ENCODE measurements around the gene ALDOB. TPM values are rescaled to one million over a fixed set of nuclear protein-coding genes. Genes with fewer than 3 reads are reported as not detected.

Gene ALDOB
- total RNA-seq, 2 experiments from 2014 or later: not detected

DNA sequence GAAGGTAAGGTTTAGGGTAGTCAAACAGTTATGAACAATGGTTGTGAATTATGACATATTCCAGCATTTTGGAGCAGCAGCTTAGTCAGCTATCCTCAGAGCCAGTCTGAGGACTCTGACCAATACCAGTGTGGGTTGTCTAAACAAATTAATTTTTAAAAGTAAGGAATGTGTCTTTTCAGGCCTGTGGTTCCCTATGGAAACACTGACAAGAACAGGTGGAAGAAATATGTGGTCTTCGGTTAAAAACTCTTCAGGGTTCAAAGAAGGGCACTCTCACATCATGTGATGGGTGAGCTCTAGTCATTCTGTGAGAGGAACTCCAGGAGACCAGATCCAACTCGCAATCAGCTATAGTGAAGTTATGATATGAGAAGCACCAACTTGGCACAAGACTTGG, 33.5 kb upstream of the ALDOB start:
- Mint-ChIP-seq H3K27me3 (ENCODE audit: low read depth) (peaks cover 44% of the 10 kb centered on the region), H3K4me3 (no peak overlapping the region), H3K4me1 (ENCODE audit: low read depth) (no peaks in the 10 kb centered on the region), H3K36me3 (ENCODE audit: low read depth) (no peaks in the 10 kb centered on the region), H3K27ac (no peak overlapping the region), H3K9me3 (no peaks in the 10 kb centered on the region)
- CTCF ChIA-PET: interaction anchor here (1.2 kb wide), 1 partner anchor 10 kb away, joined by 3 read pairs; no protein-coding TSS in a partner anchor
- intact Hi-C loops (cut with micrococcal nuclease): no loop called here
- no peak for DNase-seq

DNA sequence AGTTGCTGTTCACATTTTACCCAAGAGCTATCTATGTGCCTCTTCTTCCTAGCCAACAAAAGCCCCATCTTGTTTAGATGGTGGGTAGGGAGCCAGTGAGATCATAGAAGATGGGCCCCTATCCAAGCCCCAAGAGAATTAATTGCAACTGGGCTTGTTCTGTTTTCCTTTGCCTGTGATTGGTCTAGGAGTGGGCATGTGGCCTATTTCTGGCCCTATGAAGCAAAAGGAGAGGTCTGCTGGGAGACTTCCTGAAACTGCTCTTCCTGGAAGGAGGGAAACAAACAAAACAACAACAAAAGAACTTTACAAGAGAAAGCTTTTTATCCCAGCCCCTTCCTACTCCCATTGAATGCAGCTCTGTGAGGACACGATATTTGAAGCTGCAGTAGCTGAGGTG, 32.5 kb upstream of the ALDOB start:
- Mint-ChIP-seq H3K27ac (no peak overlapping the region), H3K36me3 (ENCODE audit: low read depth) (no peaks in the 10 kb centered on the region), H3K4me3 (no peak overlapping the region), H3K27me3 (ENCODE audit: low read depth) (peaks cover 44% of the 10 kb centered on the region), H3K4me1 (ENCODE audit: low read depth) (no peaks in the 10 kb centered on the region), H3K9me3 (no peaks in the 10 kb centered on the region)
- intact Hi-C loops (cut with micrococcal nuclease): no loop called here
- no peak for DNase-seq
- CTCF ChIA-PET: interaction anchor here (1.2 kb wide), 1 partner anchor 41 kb away, joined by 4 read pairs; no protein-coding TSS in a partner anchor

DNA sequence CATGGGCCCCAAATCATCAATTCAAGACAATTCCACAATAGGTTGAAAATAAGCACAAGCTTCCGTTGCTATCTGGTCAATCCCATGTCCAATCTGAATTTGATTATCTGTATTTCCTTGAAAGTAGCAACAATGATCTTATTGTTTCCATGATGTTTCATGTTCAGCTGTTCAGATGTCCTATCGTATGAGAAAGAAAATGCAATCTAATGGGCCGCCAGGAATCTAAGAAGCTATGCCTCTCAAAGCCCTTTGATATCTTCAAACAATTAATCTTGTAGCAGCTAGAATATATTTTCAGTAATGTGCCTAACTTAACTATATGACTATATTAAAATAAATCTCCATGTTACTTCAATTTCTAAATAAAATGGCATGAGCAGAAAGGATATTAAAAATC, 32.1 kb upstream of the ALDOB start:
- Mint-ChIP-seq H3K27me3 (ENCODE audit: low read depth) (peaks cover 48% of the 10 kb centered on the region), H3K36me3 (ENCODE audit: low read depth) (no peaks in the 10 kb centered on the region), H3K4me1 (ENCODE audit: low read depth) (no peaks in the 10 kb centered on the region), H3K9me3 (no peaks in the 10 kb centered on the region), H3K4me3 (no peak overlapping the region), H3K27ac (no peak overlapping the region)
- CTCF ChIA-PET: interaction anchor here (1.1 to 1.2 kb wide), 2 partner anchors 9 to 41 kb away, joined by 3 to 4 read pairs; no protein-coding TSS in a partner anchor
- intact Hi-C loops (cut with micrococcal nuclease): no loop called here
- no peak for DNase-seq

DNA sequence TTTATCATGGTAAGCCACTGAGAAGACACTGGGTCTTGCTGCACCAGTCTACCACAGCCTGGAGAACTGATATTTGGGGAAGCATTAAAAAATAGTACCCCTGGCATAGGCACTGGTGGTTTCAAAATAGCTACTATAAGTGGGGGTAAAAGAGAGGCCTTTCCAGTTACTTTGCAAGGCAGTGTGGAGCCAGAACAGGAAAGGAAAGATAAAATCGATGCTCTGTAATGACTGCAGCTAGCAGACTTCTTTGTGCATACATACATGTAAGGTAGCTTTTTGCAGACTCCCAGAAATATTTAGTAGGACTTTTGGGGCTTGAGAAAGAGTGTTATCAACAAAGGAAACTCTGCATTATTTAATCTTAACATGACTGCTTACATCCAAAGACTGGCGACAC, 31.3 kb upstream of the ALDOB start:
- peaks cover 44% of the 10 kb centered on the region for H3K27me3 Mint-ChIP-seq (ENCODE audit: low read depth)
- H3K4me1 Mint-ChIP-seq (ENCODE audit: low read depth): no peaks in the 10 kb centered on the region
- H3K36me3 Mint-ChIP-seq (ENCODE audit: low read depth): no peaks in the 10 kb centered on the region
- intact Hi-C loops (cut with micrococcal nuclease): no loop called here
- no peak overlapping the region for H3K4me3 Mint-ChIP-seq
- DNase-seq: no peak
- CTCF ChIA-PET: interaction anchor here (1.1 kb wide), 1 partner anchor 8 kb away, joined by 3 read pairs; no protein-coding TSS in a partner anchor
- no peaks in the 10 kb centered on the region for H3K9me3 Mint-ChIP-seq
- no peak overlapping the region for H3K27ac Mint-ChIP-seq

- intact Hi-C loops (cut with micrococcal nuclease): loop anchor here (1.0 kb wide), 1 partner anchor 65 kb away; no protein-coding TSS in a partner anchor
- peak; percentile 25 for DNase-seq
- Mint-ChIP-seq H3K9me3 (no peaks in the 10 kb centered on the region), H3K4me3 (no peak overlapping the region), H3K27ac (no peak overlapping the region), H3K27me3 (ENCODE audit: low read depth) (peaks cover 39% of the 10 kb centered on the region), H3K4me1 (ENCODE audit: low read depth) (no peaks in the 10 kb centered on the region), H3K36me3 (ENCODE audit: low read depth) (no peaks in the 10 kb centered on the region)
- CTCF ChIA-PET: no interaction called here
Observed at GRCh38 chr9:101465326-101465915, 29.8 kb upstream of the ALDOB start.

- Mint-ChIP-seq H3K9me3 (no peaks in the 10 kb centered on the region), H3K4me1 (ENCODE audit: low read depth) (no peaks in the 10 kb centered on the region), H3K27me3 (ENCODE audit: low read depth) (peaks cover 28% of the 10 kb centered on the region), H3K4me3 (no peak overlapping the region), H3K36me3 (ENCODE audit: low read depth) (no peaks in the 10 kb centered on the region), H3K27ac (no peak overlapping the region)
- intact Hi-C loops (cut with micrococcal nuclease): no loop called here
- CTCF ChIA-PET: no interaction called here
- no peak for DNase-seq
Observed at GRCh38 chr9:101463397-101463796, 27.8 kb upstream of the ALDOB start.

- Mint-ChIP-seq H3K36me3 (ENCODE audit: low read depth) (no peaks in the 10 kb centered on the region), H3K27me3 (ENCODE audit: low read depth) (peaks cover 23% of the 10 kb centered on the region), H3K9me3 (no peaks in the 10 kb centered on the region), H3K4me1 (ENCODE audit: low read depth) (no peaks in the 10 kb centered on the region), H3K4me3 (no peak overlapping the region), H3K27ac (no peak overlapping the region)
- no peak for DNase-seq
- intact Hi-C loops (cut with micrococcal nuclease): no loop called here
- CTCF ChIA-PET: interaction anchor here (0.7 to 2.2 kb wide), 2 partner anchors 14 to 67 kb away, joined by 4 to 6 read pairs; no protein-coding TSS in a partner anchor
Observed at GRCh38 chr9:101462558-101462957, 27.0 kb upstream of the ALDOB start.

GRCh38 chr9:101460965-101461364, 25.4 kb upstream of the ALDOB start:
- no peak for DNase-seq
- CTCF ChIA-PET: interaction anchor here (1.0 to 2.2 kb wide), 4 partner anchors 12 to 73 kb away, joined by 3 to 6 read pairs (median 4); no protein-coding TSS in a partner anchor
- H3K36me3 Mint-ChIP-seq (ENCODE audit: low read depth): no peaks in the 10 kb centered on the region
- H3K4me3 Mint-ChIP-seq: no peak overlapping the region
- H3K4me1 Mint-ChIP-seq (ENCODE audit: low read depth): no peaks in the 10 kb centered on the region
- intact Hi-C loops (cut with micrococcal nuclease): no loop called here
- H3K27me3 Mint-ChIP-seq (ENCODE audit: low read depth): peaks cover 20% of the 10 kb centered on the region
- H3K27ac Mint-ChIP-seq: no peak overlapping the region
- no peaks in the 10 kb centered on the region for H3K9me3 Mint-ChIP-seq

DNA sequence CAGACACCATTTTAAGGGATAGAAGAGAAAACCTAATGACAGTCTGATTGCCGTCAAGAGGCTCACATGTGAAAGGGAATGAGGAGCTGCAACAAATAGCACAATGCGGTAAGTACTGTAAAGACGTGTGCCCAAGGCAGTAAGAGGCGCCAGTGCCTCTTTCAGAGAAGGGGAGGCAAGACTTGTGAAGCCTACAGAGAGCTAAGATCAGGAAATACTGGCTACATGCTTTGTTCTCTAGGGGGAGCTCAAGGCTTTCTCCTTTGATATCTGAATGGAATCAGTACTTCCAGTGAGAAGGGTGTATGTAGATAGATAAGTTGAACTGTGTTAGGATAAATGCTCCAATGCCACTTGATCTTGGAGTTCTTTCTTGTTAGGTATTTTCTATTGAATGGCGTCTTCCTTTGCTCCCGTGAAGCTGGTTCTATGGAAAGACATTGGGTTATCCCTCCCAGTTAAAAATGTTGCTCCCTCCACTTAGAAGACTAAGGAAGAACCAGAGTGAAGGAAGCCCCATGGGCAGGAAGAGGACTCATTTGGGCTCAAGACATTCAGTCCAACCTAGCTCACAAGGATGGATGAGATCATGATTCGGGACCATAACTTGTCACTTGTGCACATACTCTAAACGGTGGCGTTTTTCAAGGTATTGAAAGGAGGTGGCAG, 23.5 kb upstream of the ALDOB start:
- Mint-ChIP-seq H3K9me3 (no peaks in the 10 kb centered on the region), H3K27me3 (ENCODE audit: low read depth) (peaks cover 9% of the 10 kb centered on the region), H3K4me1 (ENCODE audit: low read depth) (no peaks in the 10 kb centered on the region), H3K27ac (no peak overlapping the region), H3K4me3 (no peak overlapping the region), H3K36me3 (ENCODE audit: low read depth) (no peaks in the 10 kb centered on the region)
- intact Hi-C loops (cut with micrococcal nuclease): loop anchor here (1.0 to 10.0 kb wide), 4 partner anchors 71 to 516 kb away; no protein-coding TSS in a partner anchor
- CTCF ChIA-PET: interaction anchor here (0.9 to 2.1 kb wide), 16 partner anchors 8 to 243 kb away, joined by 3 to 38 read pairs (median 4); partner anchors contain the start of gene RNF20
- DNase-seq: peak; percentile 21

DNA sequence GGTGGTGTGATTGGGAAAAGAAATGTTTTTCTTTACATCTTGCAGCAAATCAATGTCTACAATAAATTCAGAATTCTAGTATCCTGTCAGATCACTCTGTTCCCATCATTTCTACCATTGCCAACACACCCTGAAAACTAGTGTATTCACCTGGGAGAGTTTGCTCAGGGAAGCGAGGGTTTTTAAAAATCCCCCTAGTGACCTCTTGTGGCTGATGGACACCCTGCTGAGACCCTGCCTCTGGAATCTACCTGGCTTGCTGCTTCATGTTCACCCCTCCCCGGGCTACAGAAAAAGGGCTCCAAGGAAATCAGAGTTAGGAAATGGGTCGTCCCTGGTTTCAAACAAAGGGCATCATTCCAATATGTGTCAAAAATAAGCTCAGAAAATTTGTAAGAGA, 21.4 kb upstream of the ALDOB start:
- no peak overlapping the region for H3K4me3 Mint-ChIP-seq
- H3K4me1 Mint-ChIP-seq (ENCODE audit: low read depth): no peaks in the 10 kb centered on the region
- H3K9me3 Mint-ChIP-seq: peaks cover 5% of the 10 kb centered on the region
- intact Hi-C loops (cut with micrococcal nuclease): loop anchor here (10.0 kb wide), 1 partner anchor 518 kb away; no protein-coding TSS in a partner anchor
- CTCF ChIA-PET: interaction anchor here (0.9 to 1.5 kb wide), 2 partner anchors 73 to 145 kb away, joined by 3 to 5 read pairs; no protein-coding TSS in a partner anchor
- DNase-seq: no peak
- H3K27ac Mint-ChIP-seq: no peak overlapping the region
- H3K27me3 Mint-ChIP-seq (ENCODE audit: low read depth): peaks cover 8% of the 10 kb centered on the region
- no peaks in the 10 kb centered on the region for H3K36me3 Mint-ChIP-seq (ENCODE audit: low read depth)

DNA sequence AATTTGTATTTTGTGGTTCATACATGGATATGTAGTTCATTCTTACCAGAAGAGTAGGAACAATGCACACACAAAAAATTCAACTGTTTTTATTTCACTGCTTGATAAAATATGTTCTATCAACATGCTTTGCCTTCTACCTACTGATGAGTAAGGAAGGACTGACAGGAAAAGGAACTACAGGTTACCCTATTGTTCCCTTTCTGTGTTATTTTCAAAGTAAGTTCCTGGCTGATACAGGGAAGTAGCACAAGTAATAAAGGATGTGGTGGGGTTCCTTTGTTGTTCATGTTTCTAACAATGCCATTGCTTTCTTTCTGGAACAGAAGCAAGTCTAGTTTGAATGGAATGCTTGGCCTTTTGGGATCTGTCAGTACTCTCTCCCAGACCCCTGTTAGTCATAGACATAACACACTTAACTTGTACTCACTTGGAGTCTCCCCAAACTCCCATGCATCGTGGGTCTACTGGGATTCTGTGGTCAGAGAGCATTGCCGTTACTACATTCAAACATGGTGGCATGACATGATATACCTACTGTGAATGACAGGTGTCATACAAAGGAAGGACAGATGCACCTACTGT, 20.2 kb upstream of the ALDOB start:
- Mint-ChIP-seq H3K36me3 (ENCODE audit: low read depth) (no peaks in the 10 kb centered on the region), H3K27ac (no peak overlapping the region), H3K9me3 (peaks cover 9% of the 10 kb centered on the region), H3K4me3 (no peak overlapping the region), H3K4me1 (ENCODE audit: low read depth) (no peaks in the 10 kb centered on the region), H3K27me3 (ENCODE audit: low read depth) (peaks cover 14% of the 10 kb centered on the region)
- intact Hi-C loops (cut with micrococcal nuclease): loop anchor here (10.0 kb wide), 1 partner anchor 519 kb away; no protein-coding TSS in a partner anchor
- CTCF ChIA-PET: interaction anchor here (0.6 kb wide), 1 partner anchor 856 kb away, joined by 3 read pairs; no protein-coding TSS in a partner anchor
- DNase-seq: no peak

DNA sequence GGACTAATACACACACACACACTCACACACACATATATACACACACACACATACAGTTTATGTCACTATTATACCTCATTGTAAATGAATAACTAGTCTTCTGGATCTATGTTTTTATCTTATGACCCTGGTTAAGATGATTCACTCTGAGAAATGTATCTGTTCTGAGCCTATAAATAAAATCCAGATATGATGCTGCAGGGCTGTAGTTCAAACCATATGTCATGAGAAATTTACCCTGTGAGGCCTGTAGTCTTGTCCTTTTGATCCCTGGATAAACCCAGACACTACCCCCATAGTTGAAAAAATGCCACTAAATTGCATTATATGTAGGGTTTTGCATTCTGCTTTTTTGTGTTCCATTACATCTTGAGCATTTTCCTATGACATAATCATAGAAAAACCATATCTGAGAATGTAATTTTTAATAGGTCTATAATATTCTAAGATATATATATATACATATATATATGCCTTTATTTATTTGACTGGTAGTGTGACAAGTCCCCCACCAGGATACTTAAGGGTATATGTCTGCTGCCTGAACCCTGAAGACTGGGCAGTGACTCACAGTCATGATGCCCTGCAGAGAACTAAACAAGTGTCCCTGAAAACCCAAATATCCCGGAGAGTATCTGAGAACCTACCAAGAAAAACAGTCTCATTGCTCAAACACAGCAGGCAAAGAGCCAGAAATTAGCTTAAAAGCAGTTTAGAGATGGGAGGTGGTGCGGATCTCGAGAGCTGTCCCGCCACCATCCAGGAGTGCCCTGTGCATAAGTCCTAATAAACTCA, 18.4 kb upstream of the ALDOB start:
- Mint-ChIP-seq H3K4me1 (ENCODE audit: low read depth) (peaks cover 5% of the 10 kb centered on the region), H3K4me3 (no peak overlapping the region), H3K27me3 (ENCODE audit: low read depth) (peaks cover 21% of the 10 kb centered on the region), H3K9me3 (peaks cover 9% of the 10 kb centered on the region), H3K27ac (no peak overlapping the region), H3K36me3 (ENCODE audit: low read depth) (no peaks in the 10 kb centered on the region)
- DNase-seq: no peak
- CTCF ChIA-PET: no interaction called here
- intact Hi-C loops (cut with micrococcal nuclease): loop anchor here (10.0 kb wide), 1 partner anchor 521 kb away; no protein-coding TSS in a partner anchor

Data from activated naive CD4-positive, alpha-beta T cell treated with anti-CD3 and anti-CD28 coated beads for 36 hours (primary cell).